Right lobe of liver (tissue), 4 donors: Measurements from ENCODE around the gene YRDC.

Experiments used
- CTCF ChIP-seq, 4 donors: fragments of 200-600 bp in 3 of 4; fragments of 450-650 bp in 1 of 4; IDR thresholded peaks; one replicate each; pipeline versions ENCODE4 v1.5.1 to v1.8.0; 2016 to 2022; ENCODE audit warnings: antibody characterized with exemption in 4 of 4, mild to moderate bottlenecking in 2 of 4
- POLR2A ChIP-seq: fragments of 450-650 bp; IDR thresholded peaks from one replicate; pipeline ENCODE4 v1.6.1; 2017; ENCODE audit warnings: antibody characterized with exemption, mild to moderate bottlenecking
- donor health status: DM: no; HTN: no; CAD: no.
- donor health status: DM: no; HTN: no; CAD: no.
- donor health status: DM: no; HTN: yes; CAD: no.

GRCh38 chr1:37767488-37767887 lies 40.5 kb downstream of the YRDC start:
- no peak for TF ChIP-seq POLR2A
- no peak for TF ChIP-seq CTCF (IDR thresholded peaks at IDR 0.05)
